Measurements from ENCODE around the gene SUCLG1.
"Not testable (repeated sequence)": the region's sequence is repeated elsewhere in the genome, so short reads cannot be mapped to it uniquely, and the experiment has no call there.

SUCLG1 gene

GRCh38 chr2:84459018-84459943 is at the start of gene SUCLG1:
SUCLG1 (minus strand) TSS chr2:84459280; CDS start chr2:84459269, 11 bp downstream.
- DNase-seq: peak; percentile 84

- no peak for DNase-seq
Measured at GRCh38 chr2:84498150-84498799, 39.2 kb upstream of the SUCLG1 start.

- no peak for DNase-seq
Measured at GRCh38 chr2:84497285-84497684, 38.2 kb upstream of the SUCLG1 start.

GRCh38 chr2:84496386-84496785 is 37.3 kb upstream of the SUCLG1 start:
- no peak for DNase-seq

GRCh38 chr2:84495539-84496146 is 36.6 kb upstream of the SUCLG1 start:
- DNase-seq: peak; percentile 23

GRCh38 chr2:84494070-84494469 is 35.0 kb upstream of the SUCLG1 start:
- no peak for DNase-seq

GRCh38 chr2:84493514-84493913 is 34.4 kb upstream of the SUCLG1 start:
- no peak for DNase-seq

GRCh38 chr2:84492571-84492970 is 33.5 kb upstream of the SUCLG1 start:
- no peak for DNase-seq

GRCh38 chr2:84491741-84492140 is 32.7 kb upstream of the SUCLG1 start:
- no peak for DNase-seq

- no peak for DNase-seq
Measured at GRCh38 chr2:84491256-84491655, 32.2 kb upstream of the SUCLG1 start.

GRCh38 chr2:84487298-84487996 is 28.4 kb upstream of the SUCLG1 start:
- no peak for DNase-seq

GRCh38 chr2:84486441-84487115 is 27.5 kb upstream of the SUCLG1 start:
- DNase-seq: no peak

GRCh38 chr2:84483320-84483719 is 24.2 kb upstream of the SUCLG1 start:
- DNase-seq: no peak

GRCh38 chr2:84482603-84483002 is 23.5 kb upstream of the SUCLG1 start:
- no peak for DNase-seq

GRCh38 chr2:84481702-84482101 is 22.6 kb upstream of the SUCLG1 start:
- DNase-seq: no peak

GRCh38 chr2:84478867-84479266 is 19.8 kb upstream of the SUCLG1 start:
- DNase-seq: no peak

- no peak for DNase-seq
Measured at GRCh38 chr2:84477886-84478285, 18.8 kb upstream of the SUCLG1 start.

GRCh38 chr2:84474176-84474575 is 15.1 kb upstream of the SUCLG1 start:
- DNase-seq: no peak

- DNase-seq: no peak
Measured at GRCh38 chr2:84472856-84473565, 13.9 kb upstream of the SUCLG1 start.

GRCh38 chr2:84472423-84472822 is 13.3 kb upstream of the SUCLG1 start:
- not testable (repeated sequence) for DNase-seq

- DNase-seq: no peak
Measured at GRCh38 chr2:84467389-84467788, 8.3 kb upstream of the SUCLG1 start.

- no peak for DNase-seq
Measured at GRCh38 chr2:84461310-84461709, 2.2 kb upstream of the SUCLG1 start.
